CD4-positive, alpha-beta T cell (primary cell): ENCODE results near the gene DSTN. TPM values are rescaled to one million over a fixed set of nuclear protein-coding genes. Genes with fewer than 3 reads are reported as not detected.

Source experiments
- ATAC-seq: fragments of 200-7000 bp; cut with Tn5 transposase; one replicate; pipeline ENCODE4 v1.10.0; 2022; ENCODE audit warnings: mild to moderate bottlenecking; ENCODE audit not compliant: poor library complexity
- CTCF ChIA-PET: fragments of 350-600 bp; sonication (Branson Sonifier 250); formaldehyde crosslinking; loops from one replicate; lab custom pipeline; 2021; ENCODE audit warnings: antibody characterized with exemption, inconsistent platforms; lab: Charles Lee
- POLR2A ChIA-PET: fragments of 350-600 bp; sonication (Branson Sonifier 250); formaldehyde crosslinking; loops from one replicate; lab custom pipeline; 2021; ENCODE audit warnings: antibody characterized with exemption, inconsistent platforms; lab: Charles Lee
- DNase-seq, 14 experiments: peaks; one replicate each; pipeline ENCODE4 v3.0.0-alpha.2; 2013 to 2020; ENCODE audit warnings: mixed read lengths in 2 of 14
- H3K27ac ChIP-seq, 2 donors: one replicate each; pipeline versions ENCODE4 v1.5.1 to v1.7.0; 2013; ENCODE audit warnings: low read length in 2 of 2, low read depth in 1 of 2, mild to moderate bottlenecking in 1 of 2
- H3K27me3 ChIP-seq, 2 experiments: 1 replicate in 1 of 2; 2 replicates in 1 of 2; pipeline versions ENCODE4 v1.6.1 to v1.7.0; 2013; ENCODE audit warnings: low read length in 2 of 2, control low read depth in 1 of 2, mild to moderate bottlenecking in 1 of 2, moderate library complexity in 1 of 2; ENCODE audit not compliant: insufficient read depth in 2 of 2, control insufficient read depth in 1 of 2
- H3K36me3 ChIP-seq: one replicate; pipeline ENCODE4 v1.6.1; 2013; ENCODE audit warnings: low read length, control low read depth; ENCODE audit not compliant: insufficient read depth
- H3K4me1 ChIP-seq: one replicate; pipeline ENCODE4 v1.6.1; 2013; ENCODE audit warnings: low read length, control low read depth; ENCODE audit not compliant: insufficient read depth
- H3K4me3 ChIP-seq: one replicate; pipeline ENCODE4 v1.5.1; 2013; ENCODE audit warnings: mild to moderate bottlenecking, low read length, moderate library complexity
- H3K9me3 ChIP-seq, 2 experiments: 1 replicate in 1 of 2; 2 replicates in 1 of 2; pipeline versions ENCODE4 v1.6.1 to v1.7.0; 2013; ENCODE audit warnings: low read length in 2 of 2, mild to moderate bottlenecking in 2 of 2, control low read depth in 1 of 2, moderate library complexity in 1 of 2; ENCODE audit not compliant: control insufficient read depth in 1 of 2, insufficient read depth in 1 of 2
- H3K27ac Mint-ChIP-seq: one replicate; pipeline ENCODE4 v1.8.0; 2020; ENCODE audit warnings: mixed read lengths
- H3K27me3 Mint-ChIP-seq: one replicate; pipeline ENCODE4 v1.8.0; 2021; ENCODE audit warnings: mixed read lengths
- H3K36me3 Mint-ChIP-seq: one replicate; pipeline ENCODE4 v1.8.0; 2021; ENCODE audit warnings: low read depth, mixed read lengths
- H3K4me1 Mint-ChIP-seq: one replicate; pipeline ENCODE4 v1.8.0; 2021; ENCODE audit warnings: low read depth, mixed read lengths
- H3K4me3 Mint-ChIP-seq: one replicate; pipeline ENCODE4 v1.8.0; 2020; ENCODE audit warnings: mild to moderate bottlenecking, mixed read lengths
- H3K9me3 Mint-ChIP-seq: one replicate; pipeline ENCODE4 v1.8.0; 2020; ENCODE audit warnings: mixed read lengths
- intact Hi-C, 2 experiments: fragments of 100-400 bp; cut with DNase I in 1 of 2; cut with micrococcal nuclease in 1 of 2; formaldehyde crosslinking; loops; one replicate each; pipeline versions ENCODE4 v1.15.1 to v1.9.0; 2023 to 2025; cut with DNase I, micrococcal nuclease
- total RNA-seq, 174 experiments: library from RNA in 2 of 174; stranded (reverse) in 2 of 174; gene quantifications; one replicate each; pipeline ENCODE4 v1.2.3 and lab custom pipeline; 2021 to 2026
- TF ChIP-seq, protein P1 (sequence below): fragments of 200-600 bp; IDR thresholded peaks from one replicate; pipeline ENCODE4 v1.8.0; 2022; ENCODE audit warnings: antibody characterized with exemption, mild to moderate bottlenecking

The DSTN gene
- total RNA-seq, 2 experiments from 2014 or later: 36.0 to 38.9 TPM

GRCh38 chr20:17568045-17568788 is 1.7 kb upstream of the DSTN start:
- peak overlapping the region; percentile 63 for H3K4me3 Mint-ChIP-seq
- Histone ChIP-seq H3K4me1 (peaks cover 17% of the 10 kb centered on the region), H3K27ac (no peak overlapping the region), H3K36me3 (no peaks in the 10 kb centered on the region), H3K9me3 (peaks cover 0 to 5% of the 10 kb centered on the region in 2 experiments), H3K4me3 (no peak overlapping the region), H3K27me3 (no peaks in the 10 kb centered on the region)
- CTCF ChIA-PET: no interaction called here
- ATAC-seq (no peak), DNase-seq (peak in 1 of 14 experiments; percentile 2)
- H3K4me1 Mint-ChIP-seq: peaks cover 25% of the 10 kb centered on the region
- POLR2A ChIA-PET: no interaction called here
- H3K9me3 Mint-ChIP-seq: peaks cover 3% of the 10 kb centered on the region
- peak overlapping the region; percentile 22 for H3K27ac Mint-ChIP-seq
- intact Hi-C loops: loop anchor here in 1 of 2 experiments (2.0 to 10.0 kb wide), 5 partner anchors 45 to 1227 kb away; partner anchors contain the start of genes KAT14, PET117 and ZNF133
- TF ChIP-seq, protein P1, sequence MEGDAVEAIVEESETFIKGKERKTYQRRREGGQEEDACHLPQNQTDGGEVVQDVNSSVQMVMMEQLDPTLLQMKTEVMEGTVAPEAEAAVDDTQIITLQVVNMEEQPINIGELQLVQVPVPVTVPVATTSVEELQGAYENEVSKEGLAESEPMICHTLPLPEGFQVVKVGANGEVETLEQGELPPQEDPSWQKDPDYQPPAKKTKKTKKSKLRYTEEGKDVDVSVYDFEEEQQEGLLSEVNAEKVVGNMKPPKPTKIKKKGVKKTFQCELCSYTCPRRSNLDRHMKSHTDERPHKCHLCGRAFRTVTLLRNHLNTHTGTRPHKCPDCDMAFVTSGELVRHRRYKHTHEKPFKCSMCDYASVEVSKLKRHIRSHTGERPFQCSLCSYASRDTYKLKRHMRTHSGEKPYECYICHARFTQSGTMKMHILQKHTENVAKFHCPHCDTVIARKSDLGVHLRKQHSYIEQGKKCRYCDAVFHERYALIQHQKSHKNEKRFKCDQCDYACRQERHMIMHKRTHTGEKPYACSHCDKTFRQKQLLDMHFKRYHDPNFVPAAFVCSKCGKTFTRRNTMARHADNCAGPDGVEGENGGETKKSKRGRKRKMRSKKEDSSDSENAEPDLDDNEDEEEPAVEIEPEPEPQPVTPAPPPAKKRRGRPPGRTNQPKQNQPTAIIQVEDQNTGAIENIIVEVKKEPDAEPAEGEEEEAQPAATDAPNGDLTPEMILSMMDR: no peak
- H3K36me3 Mint-ChIP-seq: peaks cover 18% of the 10 kb centered on the region
- H3K27me3 Mint-ChIP-seq: no peaks in the 10 kb centered on the region

- peaks cover 17% of the 10 kb centered on the region for H3K4me1 ChIP-seq
- ChIA-PET POLR2A (interaction anchor here (0.8 to 3.3 kb wide), 6 partner anchors 26 to 898 kb away, joined by 3 to 42 read pairs (median 7); partner anchors contain the start of genes DZANK1, MGME1, POLR3F and RRBP1), CTCF (interaction anchor here (0.7 to 1.5 kb wide), 2 partner anchors 38 to 64 kb away, joined by 3 to 4 read pairs; partner anchors contain the start of gene BFSP1)
- peaks cover 31% of the 10 kb centered on the region for H3K4me1 Mint-ChIP-seq
- DNase-seq (peak in 6 of 14 experiments; percentile 3 to 51 (median 10)), ATAC-seq (no peak)
- no peaks in the 10 kb centered on the region for H3K27me3 Mint-ChIP-seq
- intact Hi-C loops: loop anchor here (1.0 to 10.0 kb wide), 6 partner anchors 41 to 1226 kb away; partner anchors contain the start of genes KAT14 (in 1 of the 2), PET117 (in 1 of the 2) and ZNF133 (in 1 of the 2)
- H3K36me3 Mint-ChIP-seq: peaks cover 26% of the 10 kb centered on the region
- peak overlapping the region; percentile 85 for H3K4me3 ChIP-seq
- H3K36me3 ChIP-seq: no peaks in the 10 kb centered on the region
- H3K27ac ChIP-seq: no peak overlapping the region
- H3K27ac Mint-ChIP-seq: peak overlapping the region; percentile 22
- TF ChIP-seq, protein P1: no peak
- no peaks in the 10 kb centered on the region for H3K27me3 ChIP-seq
- peaks cover 0 to 5% of the 10 kb centered on the region in 2 experiments for H3K9me3 ChIP-seq
- peaks cover 3% of the 10 kb centered on the region for H3K9me3 Mint-ChIP-seq
- peak overlapping the region; percentile 63 for H3K4me3 Mint-ChIP-seq
Observed at GRCh38 chr20:17568972-17569521, 828 bp upstream of the DSTN start.

DNA sequence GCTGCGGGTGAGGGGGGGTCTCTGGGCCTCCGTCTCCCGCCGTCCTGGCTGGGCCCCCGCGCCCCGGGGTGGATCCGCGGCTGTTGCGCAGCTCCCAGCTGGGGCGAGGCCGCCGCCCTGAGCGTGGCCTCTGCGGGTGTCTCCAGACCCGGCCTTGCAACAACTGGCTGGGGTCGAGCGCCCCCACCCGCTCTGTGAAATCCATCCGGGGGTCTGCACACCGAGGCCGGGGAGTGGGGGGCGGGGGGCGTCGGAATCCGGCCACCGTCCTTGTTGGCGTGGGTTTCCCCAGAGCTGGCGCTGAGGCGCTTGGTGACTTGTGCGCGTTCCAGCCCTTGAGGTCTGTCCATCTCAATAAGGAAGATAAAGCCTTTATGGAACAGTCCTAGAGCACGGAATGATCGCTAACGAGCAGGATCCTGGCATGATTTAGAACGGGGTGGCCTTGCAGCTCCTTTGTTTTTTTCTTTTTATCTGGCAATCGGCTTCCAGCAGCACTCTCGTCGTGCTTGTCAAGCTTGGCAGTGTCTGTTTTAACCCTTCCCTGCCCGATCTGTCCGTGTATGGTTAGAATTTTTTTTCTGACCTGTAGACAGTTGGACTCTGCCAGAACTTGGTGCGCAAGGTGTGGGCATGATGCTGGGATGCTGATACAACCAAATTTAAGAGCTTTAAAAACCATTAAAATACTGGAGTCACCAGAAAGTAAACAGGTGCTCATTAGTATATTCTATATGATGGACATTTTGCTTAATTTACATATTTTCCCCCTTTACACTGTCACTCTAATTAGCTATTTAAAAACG is 675 bp downstream of the DSTN start:
- ATAC-seq (peak; percentile 37), DNase-seq (peak in 7 of 14 experiments; percentile 4 to 52 (median 11))
- TF ChIP-seq, protein P1: no peak
- Histone ChIP-seq H3K4me1 (peaks cover 17% of the 10 kb centered on the region), H3K27ac (peak overlapping the region in 1 of 2 donors; percentile 53), H3K27me3 (no peaks in the 10 kb centered on the region), H3K9me3 (peaks cover 0 to 5% of the 10 kb centered on the region in 2 experiments), H3K36me3 (no peaks in the 10 kb centered on the region), H3K4me3 (peak overlapping the region; percentile 85)
- Mint-ChIP-seq H3K4me3 (peak overlapping the region; percentile 94), H3K4me1 (peaks cover 34% of the 10 kb centered on the region), H3K27ac (peak overlapping the region; percentile 72), H3K27me3 (no peaks in the 10 kb centered on the region), H3K9me3 (peaks cover 3% of the 10 kb centered on the region), H3K36me3 (peaks cover 30% of the 10 kb centered on the region)
- CTCF ChIA-PET: interaction anchor here (0.9 to 2.1 kb wide), 5 partner anchors 9 to 112 kb away, joined by 3 to 15 read pairs (median 4); partner anchors contain the start of gene RRBP1
- POLR2A ChIA-PET: interaction anchor here (0.8 to 3.3 kb wide), 15 partner anchors 24 to 937 kb away, joined by 3 to 42 read pairs (median 5); partner anchors contain the start of genes BFSP1, MGME1, RRBP1 and SEC23B
- intact Hi-C loops: loop anchor here in 1 of 2 experiments (1.0 kb wide), 1 partner anchor 111 kb away; no protein-coding TSS in a partner anchor
